Esophagus muscularis mucosa (tissue), 3 donors: ENCODE data around the gene CAMTA1.

Experiments
- POLR2A ChIP-seq: fragments of 450-650 bp; IDR thresholded peaks from one replicate; pipeline ENCODE4 v1.6.1; 2017; ENCODE audit warnings: antibody characterized with exemption, moderate library complexity, mild to moderate bottlenecking, low read depth
- TF ChIP-seq, protein P1 (sequence below), 3 experiments: fragments of 200-600 bp in 2 of 3; fragments of 450-650 bp in 1 of 3; sonication (generic) in 2 of 3; IDR thresholded peaks; one replicate each; pipeline ENCODE4 v1.5.1; 2017 to 2019; ENCODE audit warnings: antibody characterized with exemption in 3 of 3, mild to moderate bottlenecking in 2 of 3, moderate library complexity in 1 of 3

DNA sequence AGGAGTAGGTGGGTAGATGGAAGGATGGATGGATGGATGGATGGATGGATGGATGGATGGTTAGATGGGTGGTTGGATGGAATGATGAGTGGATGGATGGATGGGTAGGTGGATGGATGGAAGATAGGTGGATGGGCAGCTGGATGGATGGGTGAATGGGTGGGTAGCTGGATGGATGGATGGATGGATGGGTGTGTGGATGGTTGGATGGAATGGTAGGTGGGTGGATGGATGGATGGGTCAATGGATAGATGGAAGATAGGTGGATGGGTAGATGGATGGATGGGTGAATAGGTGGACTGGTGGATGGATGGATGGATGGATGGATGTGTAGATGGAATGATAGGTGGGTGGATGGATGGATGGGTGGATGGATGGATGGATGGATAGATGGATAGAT is 821.8 kb downstream of the CAMTA1 start:
- TF ChIP-seq, protein P1, sequence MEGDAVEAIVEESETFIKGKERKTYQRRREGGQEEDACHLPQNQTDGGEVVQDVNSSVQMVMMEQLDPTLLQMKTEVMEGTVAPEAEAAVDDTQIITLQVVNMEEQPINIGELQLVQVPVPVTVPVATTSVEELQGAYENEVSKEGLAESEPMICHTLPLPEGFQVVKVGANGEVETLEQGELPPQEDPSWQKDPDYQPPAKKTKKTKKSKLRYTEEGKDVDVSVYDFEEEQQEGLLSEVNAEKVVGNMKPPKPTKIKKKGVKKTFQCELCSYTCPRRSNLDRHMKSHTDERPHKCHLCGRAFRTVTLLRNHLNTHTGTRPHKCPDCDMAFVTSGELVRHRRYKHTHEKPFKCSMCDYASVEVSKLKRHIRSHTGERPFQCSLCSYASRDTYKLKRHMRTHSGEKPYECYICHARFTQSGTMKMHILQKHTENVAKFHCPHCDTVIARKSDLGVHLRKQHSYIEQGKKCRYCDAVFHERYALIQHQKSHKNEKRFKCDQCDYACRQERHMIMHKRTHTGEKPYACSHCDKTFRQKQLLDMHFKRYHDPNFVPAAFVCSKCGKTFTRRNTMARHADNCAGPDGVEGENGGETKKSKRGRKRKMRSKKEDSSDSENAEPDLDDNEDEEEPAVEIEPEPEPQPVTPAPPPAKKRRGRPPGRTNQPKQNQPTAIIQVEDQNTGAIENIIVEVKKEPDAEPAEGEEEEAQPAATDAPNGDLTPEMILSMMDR (IDR thresholded peaks at IDR 0.05), result no peak
- TF ChIP-seq POLR2A, result no peak
